A673 (cell line): Measurements from ENCODE around the gene ADARB2. TPM values are rescaled to one million over a fixed set of nuclear protein-coding genes. Genes with fewer than 3 reads are reported as not detected.

Experiments
- BruUV-seq: library from RNA; stranded (reverse); fragments of 400-500 nt; replicated peaks from 2 replicates; lab custom pipeline; 2021; lab: Mats Ljungman, UMichigan
- CTCF ChIA-PET: fragments of 300-600 bp; sonication (Branson Sonifier 250); formaldehyde crosslinking; loops from one replicate; lab custom pipeline; 2022; ENCODE audit warnings: antibody characterized with exemption; lab: Charles Lee
- POLR2A ChIA-PET: fragments of 300-600 bp; sonication (Branson Sonifier 250); formaldehyde crosslinking; loops from one replicate; lab custom pipeline; 2022; ENCODE audit warnings: antibody characterized with exemption; ENCODE audit not compliant: low non-redundant PET; lab: Charles Lee
- DNase-seq: peaks from one replicate; pipeline ENCODE4 v3.0.0-alpha.2; 2015; ENCODE audit warnings: low spot score
- H3K27ac ChIP-seq: fragments of 200-600 bp; sonication (generic); 2 replicates; pipeline ENCODE4 v1.5.1; 2016; ENCODE audit warnings: mixed run types, low read depth, mild to moderate bottlenecking, mixed read lengths, antibody characterized with exemption, low read length; ENCODE audit not compliant: poor library complexity, severe bottlenecking
- H3K27me3 ChIP-seq: fragments of 200-600 bp; sonication (generic); replicated peaks from 2 replicates; pipeline ENCODE4 v1.6.1; 2017; ENCODE audit warnings: mixed run types, low read depth, mild to moderate bottlenecking, mixed read lengths, antibody characterized with exemption, low read length; ENCODE audit not compliant: insufficient read depth, poor library complexity
- H3K36me3 ChIP-seq: fragments of 200-600 bp; sonication (generic); 2 replicates; pipeline ENCODE4 v1.6.1; 2016; ENCODE audit warnings: mixed run types, mild to moderate bottlenecking, mixed read lengths, antibody characterized with exemption, low read length; ENCODE audit not compliant: insufficient read depth, poor library complexity, severe bottlenecking
- H3K4me1 ChIP-seq: fragments of 200-600 bp; sonication (generic); 2 replicates; pipeline ENCODE4 v1.6.1; 2017; ENCODE audit warnings: mixed run types, mild to moderate bottlenecking, mixed read lengths, antibody characterized with exemption, low read length; ENCODE audit not compliant: insufficient read depth, poor library complexity, severe bottlenecking
- H3K4me3 ChIP-seq: fragments of 200-600 bp; sonication (generic); 2 replicates; pipeline ENCODE4 v1.5.1; 2016; ENCODE audit warnings: low read depth, mixed run types, mild to moderate bottlenecking, mixed read lengths, low read length; ENCODE audit not compliant: poor library complexity, severe bottlenecking
- H3K9me3 ChIP-seq: fragments of 200-600 bp; sonication (generic); 2 replicates; pipeline ENCODE4 v1.6.1; 2016; ENCODE audit warnings: mixed run types, low read depth, mild to moderate bottlenecking, mixed read lengths, antibody characterized with exemption, low read length; ENCODE audit not compliant: poor library complexity, severe bottlenecking
- CTCF ChIP-seq: fragments of 300-800, 200-600 bp; sonication (generic); conservative IDR thresholded peaks from 2 replicates; pipeline ENCODE4 v1.5.1; 2017; ENCODE audit warnings: low read depth, mild to moderate bottlenecking, antibody characterized with exemption, low read length, moderate library complexity, mixed read lengths
- EZH2 ChIP-seq: fragments of 200-600 bp; sonication (generic); IDR thresholded peaks from 2 replicates; pipeline ENCODE4 v1.6.1; 2017; ENCODE audit warnings: borderline replicate concordance, low read depth, mild to moderate bottlenecking, mixed read lengths, antibody characterized with exemption, low read length; ENCODE audit not compliant: poor library complexity, severe bottlenecking
- intact Hi-C: fragments of 100-400 bp; cut with micrococcal nuclease; formaldehyde crosslinking; loops from one replicate; pipeline ENCODE4 v1.10.0; 2022; ENCODE audit not compliant: unreplicated experiment
- total RNA-seq: library from RNA; stranded (reverse); gene quantifications from 2 replicates; pipeline ENCODE4 v1.2.3, GENCODE V29; 2021

The ADARB2 gene
- total RNA-seq, 1 experiment from 2014 or later: not detected

- ChIA-PET CTCF (no interaction called here), POLR2A (no interaction called here)
- H3K27ac ChIP-seq: no peak overlapping the region
- H3K4me1 ChIP-seq: no peaks in the 10 kb centered on the region
- DNase-seq: no peak
- H3K9me3 ChIP-seq: no peaks in the 10 kb centered on the region
- no TSS peak for BruUV-seq
- H3K4me3 ChIP-seq: no peak overlapping the region
- peaks cover 96% of the 10 kb centered on the region for H3K27me3 ChIP-seq
- intact Hi-C loops: no loop called here
- TF ChIP-seq EZH2 (no peak), CTCF (no peak)
- no peaks in the 10 kb centered on the region for H3K36me3 ChIP-seq
These were observed 24.2 kb downstream of the ADARB2 start for GRCh38 chr10:1712944-1713671.

- no peak for DNase-seq
- intact Hi-C loops: no loop called here
- POLR2A ChIA-PET: no interaction called here
These were observed 25.0 kb downstream of the ADARB2 start for GRCh38 chr10:1712314-1712713.

DNA sequence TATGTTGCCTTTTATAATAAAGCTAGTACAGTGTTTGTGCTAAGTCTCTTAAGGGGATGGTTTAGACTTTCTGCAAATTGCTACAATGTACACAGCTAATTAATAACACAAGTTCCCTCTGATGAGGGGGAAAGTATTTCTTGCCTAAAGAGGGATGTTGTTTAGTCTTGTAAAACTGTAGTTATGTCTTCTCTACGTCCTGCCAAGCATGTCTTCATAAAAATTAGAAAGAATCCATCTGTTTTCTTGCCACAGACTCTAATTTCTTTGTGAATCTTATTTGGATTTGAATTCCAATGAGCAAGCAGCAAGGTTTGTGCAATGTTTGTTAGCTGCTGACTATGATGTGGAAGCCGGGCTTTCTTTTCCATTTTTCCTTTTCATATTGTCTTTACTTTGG is 28.2 kb downstream of the ADARB2 start:
- H3K9me3 ChIP-seq: no peaks in the 10 kb centered on the region
- no peak overlapping the region for H3K27ac ChIP-seq
- intact Hi-C loops: no loop called here
- H3K27me3 ChIP-seq: peaks cover 76% of the 10 kb centered on the region
- TF ChIP-seq CTCF (no peak), EZH2 (no peak)
- no peak overlapping the region for H3K4me3 ChIP-seq
- H3K36me3 ChIP-seq: no peaks in the 10 kb centered on the region
- ChIA-PET POLR2A (no interaction called here), CTCF (no interaction called here)
- BruUV-seq: no TSS peak
- no peak for DNase-seq
- H3K4me1 ChIP-seq: no peaks in the 10 kb centered on the region

More at GRCh38 chr10:1712314-1712713, 25.0 kb downstream of the ADARB2 start:
- H3K4me1 ChIP-seq: no peaks in the 10 kb centered on the region
- H3K9me3 ChIP-seq: no peaks in the 10 kb centered on the region
- no peak overlapping the region for H3K27ac ChIP-seq
- H3K4me3 ChIP-seq: no peak overlapping the region
- peaks cover 95% of the 10 kb centered on the region for H3K27me3 ChIP-seq
- H3K36me3 ChIP-seq: no peaks in the 10 kb centered on the region
- no peak for TF ChIP-seq CTCF
- no peak for TF ChIP-seq EZH2
- CTCF ChIA-PET: no interaction called here
- no TSS peak for BruUV-seq
